OCI-LY7 (cell line): ENCODE data around the gene APBB2. TPM values are rescaled to one million over a fixed set of nuclear protein-coding genes. Genes with fewer than 3 reads are reported as not detected.

Source experiments
- BruUV-seq: library from RNA; stranded (reverse); fragments of 400-500 nt; replicated peaks from 2 replicates; lab custom pipeline; 2021; lab: Mats Ljungman, UMichigan
- CTCF ChIA-PET: fragments of 300-600 bp; sonication (Branson Sonifier 250); formaldehyde crosslinking; loops from one replicate; lab custom pipeline; 2022; ENCODE audit warnings: antibody characterized with exemption; ENCODE audit not compliant: unreplicated experiment; lab: Charles Lee
- POLR2A ChIA-PET: fragments of 300-600 bp; sonication (Branson Sonifier 250); formaldehyde crosslinking; loops from one replicate; lab custom pipeline; 2022; ENCODE audit warnings: antibody characterized with exemption; lab: Charles Lee
- DNase-seq: peaks from one replicate; pipeline ENCODE4 v3.0.0-alpha.2; 2015; ENCODE audit warnings: low spot score
- H2AFZ ChIP-seq: fragments of 200-600 bp; sonication (generic), shearing (Covaris generic); 2 replicates; pipeline ENCODE4 v1.6.1; 2014; ENCODE audit warnings: mild to moderate bottlenecking, antibody characterized with exemption, low read length, moderate library complexity
- H3K27ac ChIP-seq: fragments of 200-600 bp; sonication (generic); 2 replicates; pipeline ENCODE4 v1.5.1; 2014; ENCODE audit warnings: mixed run types, low read depth, mild to moderate bottlenecking, moderate library complexity, low read length, inconsistent platforms; ENCODE audit not compliant: poor library complexity, severe bottlenecking
- H3K36me3 ChIP-seq: fragments of 200-600 bp; sonication (generic); 2 replicates; pipeline ENCODE4 v1.6.1; 2014; ENCODE audit warnings: mild to moderate bottlenecking, antibody characterized with exemption, low read length, moderate library complexity, mixed read lengths; ENCODE audit not compliant: insufficient read depth
- H3K4me1 ChIP-seq: fragments of 200-600 bp; sonication (generic); 2 replicates; pipeline ENCODE4 v1.5.1; 2014; ENCODE audit warnings: mild to moderate bottlenecking, low read length; ENCODE audit not compliant: insufficient read depth, poor library complexity, severe bottlenecking
- H3K4me2 ChIP-seq: fragments of 200-600 bp; sonication (generic); 2 replicates; pipeline ENCODE4 v1.6.1; 2014; ENCODE audit warnings: mild to moderate bottlenecking, low read length
- H3K4me3 ChIP-seq: fragments of 200-600 bp; sonication (generic); 2 replicates; pipeline ENCODE4 v1.5.1; 2014; ENCODE audit warnings: mild to moderate bottlenecking, low read depth, low read length; ENCODE audit not compliant: poor library complexity, severe bottlenecking
- H3K79me2 ChIP-seq: fragments of 200-600 bp; sonication (generic); 2 replicates; pipeline ENCODE4 v1.6.1; 2016; ENCODE audit warnings: low read depth, mild to moderate bottlenecking, low read length, moderate library complexity, mixed read lengths; ENCODE audit not compliant: insufficient read depth
- H3K9me2 ChIP-seq: fragments of 200-600 bp; sonication (generic); 2 replicates; pipeline ENCODE4 v1.6.1; 2016; ENCODE audit warnings: mild to moderate bottlenecking, low read length, mixed read lengths; ENCODE audit not compliant: insufficient read depth
- H3K9me3 ChIP-seq: fragments of 200-600 bp; sonication (generic); 2 replicates; pipeline ENCODE4 v1.6.1; 2014; ENCODE audit warnings: mild to moderate bottlenecking, mixed run types, low read length, mixed read lengths
- H4K20me1 ChIP-seq: fragments of 200-600 bp; sonication (generic); 2 replicates; pipeline ENCODE4 v1.6.1; 2014; ENCODE audit warnings: mild to moderate bottlenecking, antibody characterized with exemption, low read length, moderate library complexity, mixed read lengths; ENCODE audit not compliant: insufficient read depth
- EZH2phosphoT487 ChIP-seq: fragments of 200-600 bp; sonication (generic); IDR thresholded peaks from 2 replicates; pipeline ENCODE4 v1.6.1; 2018; ENCODE audit warnings: low read depth, borderline replicate concordance, mild to moderate bottlenecking, mixed run types, antibody characterized with exemption, low read length, moderate library complexity, mixed read lengths
- intact Hi-C: fragments of 100-400 bp; cut with micrococcal nuclease; formaldehyde crosslinking; loops from one replicate; pipeline ENCODE4 v1.10.0; 2022; ENCODE audit not compliant: unreplicated experiment
- total RNA-seq, 2 experiments: library from RNA; depleted of rRNA in 1 of 2; stranded (reverse); fragments of >200 nt in 1 of 2; shearing (Covaris generic) in 1 of 2; gene quantifications; 2 replicates each; pipeline ENCODE4 v1.2.3, GENCODE V29; 2014 to 2022
- TF ChIP-seq, protein P1 (sequence below): fragments of 200-600 bp; sonication (generic); conservative IDR thresholded peaks from 2 replicates; pipeline ENCODE4 v1.5.1; 2014; ENCODE audit warnings: mild to moderate bottlenecking, antibody characterized with exemption, low read length, moderate library complexity, mixed read lengths

APBB2 gene
- total RNA-seq, 2 experiments from 2014 or later, result 66.4 to 88.5 TPM

DNA sequence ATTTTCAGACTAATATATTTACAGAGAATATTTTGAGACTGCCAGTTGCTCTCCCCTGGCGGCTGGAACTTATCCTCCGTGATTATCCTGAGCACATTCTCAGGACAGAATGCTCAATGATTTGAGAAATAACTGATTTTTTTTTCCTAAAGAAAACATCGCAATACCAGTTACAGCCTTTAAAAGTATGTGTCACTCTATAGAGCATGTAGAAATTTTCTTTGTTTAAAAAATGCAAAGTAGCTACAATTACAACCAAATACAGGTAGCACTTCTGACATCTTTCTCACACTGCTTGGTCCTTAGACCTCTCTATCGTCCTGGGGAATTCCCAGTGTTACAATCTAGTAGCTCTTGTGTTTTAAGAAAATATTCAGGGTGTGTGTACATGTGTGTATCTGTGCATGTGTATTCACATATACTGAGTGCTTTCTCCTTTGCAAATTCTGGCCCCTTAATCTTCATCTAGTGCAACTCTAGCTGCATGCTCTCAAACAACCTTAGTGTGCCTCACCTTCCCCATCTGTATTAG lies 13.8 kb downstream of the APBB2 start:
- H2AFZ ChIP-seq, result no peak overlapping the region
- no peak overlapping the region for H3K27ac ChIP-seq
- H3K79me2 ChIP-seq, result peaks cover 69% of the 10 kb centered on the region; the same call in 1 of the 2 replicates
- peaks cover 26% of the 10 kb centered on the region for H3K4me1 ChIP-seq
- ChIA-PET POLR2A (interaction anchor here (0.5 to 1.7 kb wide), 3 partner anchors 11 to 126 kb away, joined by 3 to 6 read pairs (median 5); no protein-coding TSS in a partner anchor), CTCF (interaction anchor here (0.5 kb wide), 1 partner anchor 14 kb away, joined by 3 read pairs; the partner anchor contains the start of gene APBB2)
- H3K4me2 ChIP-seq, result no peak overlapping the region
- no peaks in the 10 kb centered on the region for H3K9me3 ChIP-seq
- peaks cover 10% of the 10 kb centered on the region; the same call in 1 of the 2 replicates for H4K20me1 ChIP-seq
- no peak overlapping the region for H3K4me3 ChIP-seq
- TF ChIP-seq EZH2phosphoT487, result no peak
- DNase-seq, result no peak
- H3K9me2 ChIP-seq, result no peaks in the 10 kb centered on the region
- BruUV-seq, result no TSS peak
- intact Hi-C loops, result no loop called here
- H3K36me3 ChIP-seq, result no peaks in the 10 kb centered on the region

DNA sequence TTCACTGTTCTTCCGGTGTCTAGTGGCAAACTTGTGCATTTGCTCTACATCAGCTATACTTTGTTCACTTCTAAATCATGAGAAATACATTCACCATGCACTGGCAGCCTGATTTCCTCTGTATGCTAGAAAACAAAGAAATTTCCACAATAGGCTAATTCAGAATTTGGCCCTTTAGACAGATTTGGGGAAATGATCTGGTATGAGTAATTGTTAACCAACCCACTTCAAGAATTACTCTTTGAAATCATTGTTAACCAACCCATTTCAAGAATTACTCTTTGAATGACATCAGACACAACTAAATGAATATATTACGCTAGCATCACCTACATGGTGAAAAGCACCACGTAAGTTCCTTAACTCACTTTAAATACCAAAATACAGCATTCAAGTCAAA lies 14.6 kb downstream of the APBB2 start:
- Histone ChIP-seq H3K4me2 (peak overlapping the region; percentile 26), H3K79me2 (peaks cover 69% of the 10 kb centered on the region; the same call in 1 of the 2 replicates), H2AFZ (no peak overlapping the region), H3K27ac (no peak overlapping the region), H3K4me3 (no peak overlapping the region), H4K20me1 (peaks cover 8% of the 10 kb centered on the region; the same call in 1 of the 2 replicates), H3K9me2 (no peaks in the 10 kb centered on the region), H3K36me3 (no peaks in the 10 kb centered on the region), H3K4me1 (peaks cover 20% of the 10 kb centered on the region), H3K9me3 (no peaks in the 10 kb centered on the region)
- DNase-seq, result no peak
- ChIA-PET CTCF (interaction anchor here (1.3 kb wide), 1 partner anchor 207 kb away, joined by 3 read pairs; no protein-coding TSS in a partner anchor), POLR2A (interaction anchor here (0.5 to 1.7 kb wide), 7 partner anchors 9 to 215 kb away, joined by 3 to 6 read pairs (median 4); no protein-coding TSS in a partner anchor)
- TF ChIP-seq, protein P1, sequence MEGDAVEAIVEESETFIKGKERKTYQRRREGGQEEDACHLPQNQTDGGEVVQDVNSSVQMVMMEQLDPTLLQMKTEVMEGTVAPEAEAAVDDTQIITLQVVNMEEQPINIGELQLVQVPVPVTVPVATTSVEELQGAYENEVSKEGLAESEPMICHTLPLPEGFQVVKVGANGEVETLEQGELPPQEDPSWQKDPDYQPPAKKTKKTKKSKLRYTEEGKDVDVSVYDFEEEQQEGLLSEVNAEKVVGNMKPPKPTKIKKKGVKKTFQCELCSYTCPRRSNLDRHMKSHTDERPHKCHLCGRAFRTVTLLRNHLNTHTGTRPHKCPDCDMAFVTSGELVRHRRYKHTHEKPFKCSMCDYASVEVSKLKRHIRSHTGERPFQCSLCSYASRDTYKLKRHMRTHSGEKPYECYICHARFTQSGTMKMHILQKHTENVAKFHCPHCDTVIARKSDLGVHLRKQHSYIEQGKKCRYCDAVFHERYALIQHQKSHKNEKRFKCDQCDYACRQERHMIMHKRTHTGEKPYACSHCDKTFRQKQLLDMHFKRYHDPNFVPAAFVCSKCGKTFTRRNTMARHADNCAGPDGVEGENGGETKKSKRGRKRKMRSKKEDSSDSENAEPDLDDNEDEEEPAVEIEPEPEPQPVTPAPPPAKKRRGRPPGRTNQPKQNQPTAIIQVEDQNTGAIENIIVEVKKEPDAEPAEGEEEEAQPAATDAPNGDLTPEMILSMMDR, result no peak
- TF ChIP-seq EZH2phosphoT487, result no peak
- intact Hi-C loops, result no loop called here
- no TSS peak for BruUV-seq

DNA sequence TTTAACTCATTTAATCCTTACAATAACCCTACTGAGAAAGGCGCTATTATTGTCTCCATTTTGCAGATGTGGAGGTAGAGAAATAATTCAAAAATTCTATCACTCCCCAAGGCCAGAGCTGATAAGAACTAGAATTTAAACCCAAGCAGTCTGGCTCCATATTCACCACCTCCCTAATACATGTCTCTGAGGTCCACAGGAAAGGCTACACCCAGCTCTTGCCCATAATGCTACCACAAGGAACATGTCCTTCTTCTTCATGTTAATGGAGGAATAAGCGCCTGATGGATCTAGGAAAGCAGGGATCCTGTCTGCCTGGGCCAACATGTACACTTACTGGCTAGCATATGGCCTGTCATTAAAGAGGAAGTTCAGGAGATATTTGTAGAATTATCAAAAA lies 16.3 kb downstream of the APBB2 start:
- Histone ChIP-seq H3K4me3 (no peak overlapping the region), H3K9me2 (no peaks in the 10 kb centered on the region), H4K20me1 (peaks cover 8% of the 10 kb centered on the region; the same call in 1 of the 2 replicates), H3K27ac (no peak overlapping the region), H2AFZ (no peak overlapping the region), H3K79me2 (peaks cover 64% of the 10 kb centered on the region; the same call in 1 of the 2 replicates), H3K36me3 (no peaks in the 10 kb centered on the region), H3K4me2 (no peak overlapping the region), H3K4me1 (peaks cover 28% of the 10 kb centered on the region), H3K9me3 (no peaks in the 10 kb centered on the region)
- no TSS peak for BruUV-seq
- no peak for DNase-seq
- intact Hi-C loops, result no loop called here
- no peak for TF ChIP-seq EZH2phosphoT487
- TF ChIP-seq, protein P1, result no peak
- POLR2A ChIA-PET, result interaction anchor here (1.0 to 1.2 kb wide), 4 partner anchors 9 to 22 kb away, joined by 3 to 4 read pairs (median 4); no protein-coding TSS in a partner anchor
- CTCF ChIA-PET, result no interaction called here
